Tibial nerve (tissue), 4 donors: Measurements from ENCODE around the gene MEI4. TPM values are rescaled to one million over a fixed set of nuclear protein-coding genes. Genes with fewer than 3 reads are reported as not detected.

Experiments
- DNase-seq, 2 donors: peaks; one replicate each; pipeline ENCODE4 v3.0.0-alpha.2; 2019; ENCODE audit warnings: low spot score in 2 of 2
- H3K27ac ChIP-seq, 4 donors: fragments of 200-600 bp; sonication (generic) in 3 of 4; one replicate each; pipeline ENCODE4 v1.5.1; 2017 to 2019; ENCODE audit warnings: mild to moderate bottlenecking in 1 of 4
- H3K27me3 ChIP-seq, 2 donors: fragments of 200-600 bp; sonication (generic) in 1 of 2; one replicate each; pipeline versions ENCODE4 v1.5.1 to v1.6.0; 2017 to 2019
- H3K36me3 ChIP-seq, 3 donors: fragments of 200-600 bp; sonication (generic); one replicate each; pipeline ENCODE4 v1.5.1; 2018 to 2019
- H3K4me1 ChIP-seq, 4 donors: fragments of 200-600 bp; sonication (generic) in 3 of 4; one replicate each; pipeline ENCODE4 v1.5.1; 2017 to 2019
- H3K4me3 ChIP-seq, 4 donors: fragments of 200-600 bp; sonication (generic) in 3 of 4; one replicate each; pipeline ENCODE4 v1.5.1; 2017 to 2019; ENCODE audit warnings: mild to moderate bottlenecking in 1 of 4, moderate library complexity in 1 of 4
- H3K9me3 ChIP-seq, 4 donors: fragments of 200-600 bp; sonication (generic) in 3 of 4; one replicate each; pipeline ENCODE4 v1.5.1; 2017 to 2019
- CTCF ChIP-seq, 5 experiments: fragments of 200-600 bp in 3 of 5; fragments of 450-650 bp in 2 of 5; sonication (generic) in 3 of 5; IDR thresholded peaks; one replicate each; pipeline ENCODE4 v1.5.1; 2016 to 2019; ENCODE audit warnings: antibody characterized with exemption in 5 of 5, mild to moderate bottlenecking in 3 of 5, moderate library complexity in 2 of 5
- EP300 ChIP-seq, 2 donors: sonication (generic); formaldehyde crosslinking; IDR thresholded peaks; one replicate each; pipeline ENCODE4 v1.6.1; 2017; ENCODE audit warnings: antibody characterized with exemption in 2 of 2, mild to moderate bottlenecking in 1 of 2
- POLR2A ChIP-seq, 2 donors: fragments of 450-650 bp; IDR thresholded peaks; one replicate each; pipeline ENCODE4 v1.6.1; 2017; ENCODE audit warnings: antibody characterized with exemption in 2 of 2, mild to moderate bottlenecking in 2 of 2, moderate library complexity in 2 of 2
- WGBS, 2 donors: methylation state at CpG; one replicate each; pipeline ENCODE4 v1.1.5; 2018; 5-methylcytosine and 5-hydroxymethylcytosine counted together
- total RNA-seq, 4 donors: library from RNA; depleted of rRNA; stranded (reverse); fragments of >200 nt; gene quantifications; one replicate each; pipeline ENCODE4 v1.1.0, GENCODE V29; 2016

The MEI4 gene
- total RNA-seq, 4 donors from 2014 or later = under 0.01 to 0.21 TPM; not detected in 2

GRCh38 chr6:77893391-77893790 is 240.6 kb downstream of the MEI4 start:
- TF ChIP-seq CTCF (IDR thresholded peaks at IDR 0.05) (no peak), POLR2A (IDR thresholded peaks at IDR 0.05) (no peak), EP300 (IDR thresholded peaks at IDR 0.05) (no peak)
- Histone ChIP-seq H3K27me3 (no peaks in the 10 kb centered on the region), H3K9me3 (peaks cover 0 to 38% (median 1%) of the 10 kb centered on the region in 4 donors), H3K27ac (no peak overlapping the region), H3K4me1 (no peaks in the 10 kb centered on the region), H3K36me3 (no peaks in the 10 kb centered on the region), H3K4me3 (no peak overlapping the region)
- WGBS, 2 donors = 29 to 33% methylated on average over 4 of the region's 4 CpGs
- DNase-seq = no peak

DNA sequence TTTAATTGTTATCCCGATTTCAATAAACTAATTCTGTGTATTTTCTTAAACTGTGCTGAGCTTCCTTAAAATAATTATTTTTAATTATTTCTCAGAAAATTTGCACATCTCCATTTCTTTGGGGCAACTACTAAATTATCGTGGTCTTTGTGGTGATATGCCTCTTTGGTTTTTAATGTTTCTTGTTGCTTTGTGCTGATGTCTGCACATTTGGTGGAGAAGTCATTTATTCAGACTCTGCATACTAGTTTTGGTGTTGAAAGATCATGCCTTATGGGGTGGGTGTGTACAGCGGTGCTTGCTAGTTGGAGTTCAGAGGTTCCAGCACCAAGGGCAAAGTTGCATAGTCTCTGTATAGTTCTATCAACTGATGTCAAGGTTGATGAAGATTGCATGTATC is 253.2 kb downstream of the MEI4 start:
- H3K36me3 ChIP-seq = no peaks in the 10 kb centered on the region
- no peaks in the 10 kb centered on the region for H3K27me3 ChIP-seq
- no peak for DNase-seq
- no peak overlapping the region for H3K4me3 ChIP-seq
- 89 to 95% methylated on average over 3 of the region's 3 CpGs for WGBS, 2 donors
- H3K27ac ChIP-seq = no peak overlapping the region
- peaks cover 0 to 38% (median 7%) of the 10 kb centered on the region in 4 donors for H3K9me3 ChIP-seq
- TF ChIP-seq EP300 (IDR thresholded peaks at IDR 0.05) = no peak
- TF ChIP-seq CTCF (IDR thresholded peaks at IDR 0.05) = no peak
- TF ChIP-seq POLR2A (IDR thresholded peaks at IDR 0.05) = no peak
- no peaks in the 10 kb centered on the region for H3K4me1 ChIP-seq

- Histone ChIP-seq H3K27ac (no peak overlapping the region), H3K4me3 (no peak overlapping the region), H3K4me1 (no peaks in the 10 kb centered on the region), H3K36me3 (no peaks in the 10 kb centered on the region), H3K27me3 (no peaks in the 10 kb centered on the region), H3K9me3 (peaks cover 0 to 58% (median 7%) of the 10 kb centered on the region in 4 donors)
- WGBS, 2 donors = 73 to 79% methylated on average over 1 of the region's 1 CpG
- no peak for DNase-seq
- TF ChIP-seq POLR2A (IDR thresholded peaks at IDR 0.05) = no peak
- TF ChIP-seq CTCF (IDR thresholded peaks at IDR 0.05) = no peak
- no peak for TF ChIP-seq EP300 (IDR thresholded peaks at IDR 0.05)
Measured at GRCh38 chr6:77910826-77911225, 258.0 kb downstream of the MEI4 start.

DNA sequence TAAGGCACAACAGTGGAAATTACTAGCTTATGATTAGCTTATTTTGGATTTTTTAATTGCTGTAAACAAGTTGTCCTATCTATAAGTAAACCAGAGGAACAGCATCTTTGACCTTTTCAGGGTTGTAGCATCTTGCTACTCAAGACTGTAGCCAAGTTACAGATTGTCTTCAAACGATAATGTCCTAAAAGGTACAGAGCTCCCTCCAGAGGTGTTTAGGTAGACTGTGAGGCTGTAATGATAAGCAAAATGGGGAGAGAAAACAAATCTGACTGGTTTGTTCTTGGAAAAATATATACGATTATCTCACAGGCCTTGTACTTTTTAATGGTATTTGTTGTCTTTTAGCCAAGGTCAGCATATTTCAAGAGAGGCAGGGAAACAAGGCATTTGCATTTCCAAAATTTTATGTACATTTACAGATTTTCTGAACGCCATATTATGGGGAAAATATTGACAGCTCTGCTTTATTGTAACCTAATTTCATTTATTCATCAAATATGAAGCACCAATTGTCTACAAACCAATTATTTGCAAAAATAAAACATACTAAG is 273.4 kb downstream of the MEI4 start:
- Histone ChIP-seq H3K4me3 (no peak overlapping the region), H3K27me3 (no peaks in the 10 kb centered on the region), H3K27ac (no peak overlapping the region), H3K36me3 (no peaks in the 10 kb centered on the region), H3K9me3 (no peaks in the 10 kb centered on the region), H3K4me1 (no peaks in the 10 kb centered on the region)
- 47 to 57% methylated on average over 3 of the region's 3 CpGs for WGBS, 2 donors
- DNase-seq = no peak
- TF ChIP-seq EP300 (IDR thresholded peaks at IDR 0.05) (no peak), CTCF (IDR thresholded peaks at IDR 0.05) (no peak), POLR2A (IDR thresholded peaks at IDR 0.05) (no peak)

DNA sequence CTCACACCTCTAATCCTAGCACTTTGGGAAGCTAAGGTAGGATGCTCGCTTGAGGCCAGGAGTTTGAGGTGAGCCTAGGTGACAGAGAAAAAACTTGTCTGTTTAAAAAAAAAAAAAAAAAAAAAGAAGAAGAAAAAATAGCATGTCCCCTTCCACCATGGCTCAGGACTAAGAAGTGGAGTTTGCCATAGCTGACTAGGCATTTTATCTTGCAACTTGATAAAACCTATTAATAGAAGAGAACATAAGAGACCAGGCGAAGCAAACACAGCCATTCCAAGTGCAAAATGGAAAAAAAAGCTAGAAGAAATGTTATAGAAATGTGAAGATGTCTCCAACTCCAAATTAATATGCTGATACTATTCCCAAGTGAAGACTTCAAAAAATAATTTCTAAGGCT is 277.5 kb downstream of the MEI4 start:
- no peaks in the 10 kb centered on the region for H3K4me1 ChIP-seq
- DNase-seq = no peak
- H3K27me3 ChIP-seq = no peaks in the 10 kb centered on the region
- no peaks in the 10 kb centered on the region for H3K9me3 ChIP-seq
- 78 to 86% methylated on average over 2 of the region's 2 CpGs for WGBS, 2 donors
- H3K27ac ChIP-seq = no peak overlapping the region
- H3K36me3 ChIP-seq = no peaks in the 10 kb centered on the region
- no peak overlapping the region for H3K4me3 ChIP-seq
- TF ChIP-seq CTCF (IDR thresholded peaks at IDR 0.05) (no peak), EP300 (IDR thresholded peaks at IDR 0.05) (no peak), POLR2A (IDR thresholded peaks at IDR 0.05) (no peak)
